Endothelial cell of umbilical vein (primary cell): ENCODE results near the gene OR6Q1. TPM values are rescaled to one million over a fixed set of nuclear protein-coding genes. Genes with fewer than 3 reads are reported as not detected.

Experiments used
- BruUV-seq: library from RNA; stranded (reverse); fragments of 400-500 nt; replicated peaks from 2 replicates; lab custom pipeline; 2021; lab: Mats Ljungman, UMichigan
- CTCF ChIA-PET: fragments of 300-600, 350-600 bp; sonication (Branson Sonifier 250); formaldehyde crosslinking; loops from one replicate; lab custom pipeline; 2021; ENCODE audit warnings: antibody characterized with exemption, inconsistent platforms; lab: Charles Lee
- POLR2A ChIA-PET: fragments of 300-600, 350-600 bp; sonication (Branson Sonifier 250); formaldehyde crosslinking; loops from one replicate; lab custom pipeline; 2021; ENCODE audit warnings: antibody characterized with exemption, inconsistent platforms; lab: Charles Lee
- DNase-seq: peaks from one replicate; pipeline ENCODE4 v3.0.0-alpha.2; 2011; ENCODE audit warnings: low read depth, low spot score
- FAIRE-seq: peaks from 2 replicates; lab custom pipeline; 2011; peaks lifted over from hg19 to GRCh38; lab: Jason Lieb, UNC
- H2AFZ ChIP-seq: 2 replicates; pipeline ENCODE4 v1.6.0; 2012; ENCODE audit warnings: low read depth, low read length, control low read depth, inconsistent platforms
- H3K27ac ChIP-seq: 2 replicates; pipeline ENCODE4 v1.5.1; 2011; ENCODE audit warnings: low read depth, mild to moderate bottlenecking, control low read depth, low read length, moderate library complexity; ENCODE audit not compliant: insufficient read depth
- H3K27me3 ChIP-seq, 2 experiments: 2 replicates each; pipeline versions ENCODE4 v1.6.0 to v1.6.1; 2011; ENCODE audit warnings: low read length in 2 of 2, mixed read lengths in 1 of 2; ENCODE audit not compliant: control insufficient read depth in 2 of 2, insufficient read depth in 2 of 2
- H3K36me3 ChIP-seq, 2 experiments: 2 replicates in 1 of 2; 3 replicates in 1 of 2; pipeline ENCODE4 v1.5.1; 2011; ENCODE audit warnings: low read length in 2 of 2, mild to moderate bottlenecking in 1 of 2, moderate library complexity in 1 of 2; ENCODE audit not compliant: control insufficient read depth in 2 of 2, insufficient read depth in 2 of 2; ENCODE audit errors: extremely low read depth in 1 of 2
- H3K4me1 ChIP-seq: 3 replicates; pipeline ENCODE4 v1.5.1; 2011; ENCODE audit warnings: mild to moderate bottlenecking, low read length; ENCODE audit not compliant: control insufficient read depth, insufficient read depth; ENCODE audit errors: extremely low read depth
- H3K4me2 ChIP-seq: 2 replicates; pipeline ENCODE4 v1.6.1; 2011; ENCODE audit warnings: low read length, control low read depth, mixed read lengths; ENCODE audit not compliant: insufficient read depth
- H3K4me3 ChIP-seq, 3 experiments: fragments of 200-600 bp in 1 of 3; sonication (generic), shearing (Covaris generic) in 1 of 3; replicated peaks in 1 of 3; 2 replicates each; pipeline ENCODE4 v1.5.1; 2011 to 2016; ENCODE audit warnings: control low read depth in 3 of 3, low read length in 3 of 3, mild to moderate bottlenecking in 2 of 3, inconsistent platforms in 1 of 3, low read depth in 1 of 3, moderate library complexity in 1 of 3; ENCODE audit not compliant: insufficient read depth in 1 of 3
- H3K79me2 ChIP-seq: 2 replicates; pipeline ENCODE4 v1.6.0; 2012; ENCODE audit warnings: low read length, inconsistent platforms; ENCODE audit not compliant: control insufficient read depth, insufficient read depth
- H3K9ac ChIP-seq: replicated peaks from 2 replicates; pipeline ENCODE3; 2011; ENCODE audit warnings: low read length, control low read depth; ENCODE audit not compliant: insufficient read depth; ENCODE audit errors: extremely low read depth
- H3K9me1 ChIP-seq: replicated peaks from 3 replicates; pipeline ENCODE4 v1.6.0; 2011; ENCODE audit warnings: mild to moderate bottlenecking, low read length; ENCODE audit not compliant: control insufficient read depth, insufficient read depth; ENCODE audit errors: extremely low read depth
- H3K9me3 ChIP-seq: replicated peaks from 2 replicates; pipeline ENCODE4 v1.5.1; 2012; ENCODE audit warnings: low read length, inconsistent platforms; ENCODE audit not compliant: control insufficient read depth, insufficient read depth
- H4K20me1 ChIP-seq: replicated peaks from 2 replicates; pipeline ENCODE3; 2011; ENCODE audit warnings: mild to moderate bottlenecking, low read length; ENCODE audit not compliant: control insufficient read depth, insufficient read depth; ENCODE audit errors: extremely low read depth
- CTCF ChIP-seq, 2 donors: IDR thresholded peaks; 1 replicate in 1 of 2; 2 replicates in 1 of 2; pipeline ENCODE4 v1.5.1; 2011; ENCODE audit warnings: low read length in 2 of 2, mild to moderate bottlenecking in 2 of 2, moderate library complexity in 2 of 2, control low read depth in 1 of 2, inconsistent platforms in 1 of 2, low read depth in 1 of 2; ENCODE audit not compliant: insufficient read depth in 1 of 2; ENCODE audit errors: extremely low read depth in 1 of 2
- EZH2 ChIP-seq: IDR thresholded peaks from 2 replicates; pipeline ENCODE4 v1.6.1; 2012; ENCODE audit warnings: borderline replicate concordance, low read depth, mild to moderate bottlenecking, moderate library complexity, low read length, inconsistent platforms; ENCODE audit not compliant: severe bottlenecking
- FOS ChIP-seq: IDR thresholded peaks from 2 replicates; pipeline ENCODE4 v1.6.1; 2011; ENCODE audit warnings: mild to moderate bottlenecking, low read length, moderate library complexity, borderline replicate concordance; ENCODE audit not compliant: insufficient read depth
- GATA2 ChIP-seq: IDR thresholded peaks from 2 replicates; pipeline ENCODE4 v1.7.0; 2011; ENCODE audit warnings: low read depth, mild to moderate bottlenecking, moderate library complexity, mixed read lengths, low read length; ENCODE audit not compliant: insufficient read length, insufficient read depth
- JUN ChIP-seq: IDR thresholded peaks from 2 replicates; pipeline ENCODE4 v1.6.1; 2011; ENCODE audit warnings: borderline replicate concordance, low read depth; ENCODE audit not compliant: insufficient read length, insufficient read depth
- MAX ChIP-seq: IDR thresholded peaks from 2 replicates; pipeline ENCODE4 v1.6.1; 2011; ENCODE audit not compliant: insufficient read depth, insufficient read length
- MYC ChIP-seq: IDR thresholded peaks from one replicate; pipeline ENCODE4 v1.6.1; 2011; ENCODE audit warnings: mild to moderate bottlenecking, low read depth, low read length
- POLR2A ChIP-seq: IDR thresholded peaks from 2 replicates; pipeline ENCODE4 v1.6.1; 2012; ENCODE audit warnings: low read depth, mild to moderate bottlenecking, control low read depth, low read length
- POLR2AphosphoS5 ChIP-seq: IDR thresholded peaks from 2 replicates; pipeline ENCODE4 v1.6.1; 2012; ENCODE audit warnings: low read depth, mild to moderate bottlenecking, control low read depth, low read length, moderate library complexity; ENCODE audit not compliant: insufficient read depth
- dilution Hi-C: fragments of 300-500 bp; cut with MboI; formaldehyde crosslinking; loops from one replicate; pipeline ENCODE4 v1.15.0; 2019; ENCODE audit warnings: low sequenced_read_pairs; ENCODE audit not compliant: extremely low pct_ligation_motif_present
- intact Hi-C: fragments of 100-400 bp; cut with micrococcal nuclease; formaldehyde crosslinking; loops from one replicate; pipeline ENCODE4 v1.10.0; 2022
- polyA plus RNA-seq, 4 experiments: library from polyadenylated mRNA; depleted of rRNA in 3 of 4; stranded (reverse) in 3 of 4; unstranded in 1 of 4; fragments of >200 nt; gene quantifications; 2 replicates each; pipeline versions ENCODE4 v1.2.1 to v1.2.3, GENCODE V29; 2011 to 2012; ENCODE audit warnings: missing spikeins in 1 of 4
- total RNA-seq: library from RNA; stranded (reverse); gene quantifications from 2 replicates; pipeline ENCODE4 v1.2.3, GENCODE V29; 2021

The OR6Q1 gene
- total and polyA plus RNA-seq, 2 donors (not counting 3 experiments of a cell fraction or from before 2014, with no cell fraction given) = not detected

GRCh38 chr11:58006940-58007339 lies 23.8 kb upstream of the OR6Q1 start:
- Histone ChIP-seq H3K4me3 (no peak overlapping the region), H3K4me1 (peaks cover 48% of the 10 kb centered on the region), H3K27me3 (no peaks in the 10 kb centered on the region), H3K36me3 (no peaks in the 10 kb centered on the region), H3K9me1 (no peaks in the 10 kb centered on the region), H3K9me3 (no peaks in the 10 kb centered on the region), H3K79me2 (no peaks in the 10 kb centered on the region), H3K27ac (peak overlapping the region; percentile 33), H3K9ac (no peak overlapping the region), H3K4me2 (no peak overlapping the region), H4K20me1 (no peaks in the 10 kb centered on the region), H2AFZ (peak overlapping the region; percentile 1)
- intact Hi-C loops = loop anchor here (10.0 kb wide), 1 partner anchor 582 kb away; the partner anchor contains the start of gene SLC43A3
- TF ChIP-seq JUN = peak; percentile 63
- peak; percentile 74 for TF ChIP-seq FOS
- no peak for TF ChIP-seq POLR2AphosphoS5
- TF ChIP-seq MAX = no peak
- TF ChIP-seq GATA2 = no peak
- no peak for TF ChIP-seq EZH2
- TF ChIP-seq POLR2A = no peak
- no peak for TF ChIP-seq CTCF (IDR thresholded peaks at IDR 0.05; ENCODE audit: extremely low read depth in 1 of 2, insufficient read depth in 1 of 2, low read depth in 1 of 2, low read length in 2 of 2)
- no peak for TF ChIP-seq MYC
- ChIA-PET POLR2A (no interaction called here), CTCF (no interaction called here)
- dilution Hi-C loops = no loop called here
- no TSS peak for BruUV-seq
- FAIRE-seq (peak; percentile 71), DNase-seq (peak; percentile 76)
